Epithelial cell of proximal tubule (primary cell): ENCODE results near the gene RASSF4. TPM values are rescaled to one million over a fixed set of nuclear protein-coding genes. Genes with fewer than 3 reads are reported as not detected.

Experiments used
- DNase-seq: peaks from one replicate; pipeline ENCODE4 v3.0.0-alpha.2; 2011; ENCODE audit warnings: low read depth
- H3K4me3 ChIP-seq: 2 replicates; pipeline ENCODE4 v1.5.1; 2011; ENCODE audit warnings: low read depth, mild to moderate bottlenecking, low read length
- total RNA-seq: library from RNA; depleted of rRNA; stranded (reverse); fragments of >200 nt; gene quantifications from 2 replicates; pipeline ENCODE4 v1.2.3, GENCODE V29; 2015
- TF ChIP-seq, protein P1 (sequence below): conservative IDR thresholded peaks from 2 replicates; pipeline ENCODE4 v1.5.1; 2012; ENCODE audit warnings: low read depth, mild to moderate bottlenecking, low read length

Gene RASSF4
- total RNA-seq, 1 donor from 2014 or later: 23.1 TPM

DNA sequence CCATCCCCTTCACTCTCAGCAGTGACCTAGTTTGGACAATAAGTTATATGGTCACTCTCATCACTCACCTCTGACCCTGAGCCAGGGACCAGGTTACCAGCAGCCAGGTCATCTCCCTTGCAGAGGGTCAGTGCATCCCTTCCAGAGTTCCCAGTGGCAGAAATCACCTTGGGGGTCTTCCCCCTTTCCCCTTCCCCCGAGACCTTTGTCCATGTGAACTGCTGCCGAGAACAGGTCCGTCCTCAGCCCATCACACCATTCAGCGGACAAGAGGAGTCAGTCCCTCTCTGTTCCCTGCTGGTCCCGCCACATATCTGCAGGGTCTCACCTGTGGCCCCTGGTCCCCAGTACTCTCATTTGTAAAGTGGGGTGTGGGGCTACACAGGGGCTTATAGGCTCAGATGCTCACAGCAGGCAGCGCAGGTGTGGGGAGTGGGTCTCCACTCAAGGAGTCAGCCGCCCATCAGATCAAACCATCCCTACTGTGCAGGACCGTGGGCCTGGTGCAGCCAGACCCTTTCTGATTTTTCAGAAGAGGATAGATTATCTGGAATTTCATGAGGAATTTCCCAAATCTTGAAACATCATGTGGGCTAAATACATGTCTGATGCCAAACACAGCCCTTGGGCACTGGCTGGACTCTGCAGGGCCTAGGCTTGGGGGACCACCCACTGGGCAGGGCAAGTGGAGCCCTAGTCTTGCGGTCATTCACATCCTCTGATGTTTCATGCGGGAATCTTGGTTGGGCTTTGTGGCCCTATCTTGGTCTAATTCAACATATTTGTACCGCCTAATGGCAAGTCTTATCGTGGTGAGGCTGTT is 12.5 kb downstream of the RASSF4 start:
- DNase-seq: no peak
- TF ChIP-seq, protein P1, sequence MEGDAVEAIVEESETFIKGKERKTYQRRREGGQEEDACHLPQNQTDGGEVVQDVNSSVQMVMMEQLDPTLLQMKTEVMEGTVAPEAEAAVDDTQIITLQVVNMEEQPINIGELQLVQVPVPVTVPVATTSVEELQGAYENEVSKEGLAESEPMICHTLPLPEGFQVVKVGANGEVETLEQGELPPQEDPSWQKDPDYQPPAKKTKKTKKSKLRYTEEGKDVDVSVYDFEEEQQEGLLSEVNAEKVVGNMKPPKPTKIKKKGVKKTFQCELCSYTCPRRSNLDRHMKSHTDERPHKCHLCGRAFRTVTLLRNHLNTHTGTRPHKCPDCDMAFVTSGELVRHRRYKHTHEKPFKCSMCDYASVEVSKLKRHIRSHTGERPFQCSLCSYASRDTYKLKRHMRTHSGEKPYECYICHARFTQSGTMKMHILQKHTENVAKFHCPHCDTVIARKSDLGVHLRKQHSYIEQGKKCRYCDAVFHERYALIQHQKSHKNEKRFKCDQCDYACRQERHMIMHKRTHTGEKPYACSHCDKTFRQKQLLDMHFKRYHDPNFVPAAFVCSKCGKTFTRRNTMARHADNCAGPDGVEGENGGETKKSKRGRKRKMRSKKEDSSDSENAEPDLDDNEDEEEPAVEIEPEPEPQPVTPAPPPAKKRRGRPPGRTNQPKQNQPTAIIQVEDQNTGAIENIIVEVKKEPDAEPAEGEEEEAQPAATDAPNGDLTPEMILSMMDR: no peak
- no peak overlapping the region for H3K4me3 ChIP-seq

DNA sequence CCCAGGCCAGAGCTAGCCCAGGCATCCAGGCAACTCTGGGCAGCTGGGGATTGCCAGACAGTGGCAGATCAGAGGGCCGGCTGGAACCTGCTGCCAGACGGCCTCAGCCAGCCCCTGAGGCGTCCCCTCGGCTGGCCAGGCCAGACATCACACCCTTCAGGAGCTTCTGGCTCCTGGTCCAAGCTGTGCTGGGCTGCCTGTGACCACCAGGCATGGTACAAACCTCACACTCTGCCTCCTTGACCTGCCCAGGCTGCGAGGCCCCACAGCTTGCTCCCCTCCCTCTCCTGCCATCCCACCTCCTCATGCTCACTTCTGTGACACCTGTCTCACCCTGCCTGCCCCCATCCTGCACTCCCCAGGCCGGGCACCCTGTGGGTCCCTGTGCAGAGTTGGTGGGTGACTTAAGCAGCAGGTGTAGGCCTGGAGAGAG is 13.3 kb downstream of the RASSF4 start:
- DNase-seq: no peak
- TF ChIP-seq, protein P1: no peak
- no peak overlapping the region for H3K4me3 ChIP-seq

DNA sequence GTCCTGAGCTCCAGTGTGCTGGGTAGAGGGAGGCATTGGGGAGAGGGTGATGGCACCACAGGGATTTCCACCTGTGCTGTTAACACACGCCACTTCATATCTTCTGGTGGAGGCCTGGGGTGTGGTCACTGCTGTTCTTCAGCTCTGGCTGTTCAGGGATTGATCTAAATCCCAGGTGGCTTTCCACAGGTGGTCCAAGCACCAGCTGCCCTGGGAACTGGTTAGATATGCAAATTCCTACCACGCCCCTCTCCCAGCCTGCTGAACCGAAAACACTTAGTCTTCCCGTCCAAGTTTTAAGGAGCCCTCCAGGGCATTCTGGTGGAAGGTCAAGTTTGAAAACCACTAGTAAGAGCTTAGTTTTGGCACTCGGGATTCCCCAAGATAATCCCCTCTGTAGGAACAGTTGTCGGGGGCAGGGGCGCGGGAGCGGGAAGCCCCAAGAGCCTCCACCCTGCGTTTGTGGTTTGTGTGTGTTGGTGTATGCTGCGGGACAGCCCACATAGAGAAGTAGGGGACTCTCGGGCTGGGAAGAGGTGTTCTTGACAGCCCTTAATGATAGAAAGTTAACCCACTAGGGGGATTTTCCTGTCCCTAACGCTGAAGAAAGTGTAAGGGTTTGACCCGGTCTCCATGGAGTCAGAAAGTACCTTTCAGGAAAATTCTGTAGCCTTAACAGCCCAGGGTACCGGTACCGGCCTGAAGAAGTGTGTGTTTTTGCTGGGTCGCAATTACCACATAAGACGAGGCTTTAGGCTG is 13.9 kb downstream of the RASSF4 start:
- TF ChIP-seq, protein P1: no peak
- DNase-seq: no peak
- H3K4me3 ChIP-seq: no peak overlapping the region

DNA sequence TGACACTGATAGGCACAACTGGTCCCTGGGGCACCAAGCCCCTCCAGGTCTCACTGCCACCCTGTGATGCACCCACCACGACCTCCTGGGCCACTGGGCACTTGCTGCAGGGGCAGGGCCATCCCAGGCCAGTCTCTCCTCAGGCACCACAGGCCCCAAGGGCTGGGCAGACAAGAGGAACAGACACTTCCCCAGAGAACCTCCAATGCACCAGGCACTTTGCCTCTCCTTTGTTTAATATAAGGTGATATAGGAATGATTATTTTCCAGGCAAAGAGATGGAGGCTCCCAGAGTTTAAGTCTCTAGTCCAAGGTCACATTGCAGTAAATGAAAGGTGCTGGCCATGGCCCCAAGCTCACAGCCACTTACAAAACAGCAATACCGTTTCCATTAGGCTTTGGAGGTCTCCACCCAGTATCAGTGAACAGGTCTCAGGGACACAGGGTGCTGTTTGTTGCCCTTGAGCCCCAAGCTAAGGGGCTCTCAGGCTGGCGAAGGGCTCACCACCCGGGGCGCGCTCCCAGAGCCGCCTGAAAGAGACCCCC is 14.6 kb downstream of the RASSF4 start:
- TF ChIP-seq, protein P1: no peak
- peak overlapping the region; percentile 35 for H3K4me3 ChIP-seq
- DNase-seq: no peak

DNA sequence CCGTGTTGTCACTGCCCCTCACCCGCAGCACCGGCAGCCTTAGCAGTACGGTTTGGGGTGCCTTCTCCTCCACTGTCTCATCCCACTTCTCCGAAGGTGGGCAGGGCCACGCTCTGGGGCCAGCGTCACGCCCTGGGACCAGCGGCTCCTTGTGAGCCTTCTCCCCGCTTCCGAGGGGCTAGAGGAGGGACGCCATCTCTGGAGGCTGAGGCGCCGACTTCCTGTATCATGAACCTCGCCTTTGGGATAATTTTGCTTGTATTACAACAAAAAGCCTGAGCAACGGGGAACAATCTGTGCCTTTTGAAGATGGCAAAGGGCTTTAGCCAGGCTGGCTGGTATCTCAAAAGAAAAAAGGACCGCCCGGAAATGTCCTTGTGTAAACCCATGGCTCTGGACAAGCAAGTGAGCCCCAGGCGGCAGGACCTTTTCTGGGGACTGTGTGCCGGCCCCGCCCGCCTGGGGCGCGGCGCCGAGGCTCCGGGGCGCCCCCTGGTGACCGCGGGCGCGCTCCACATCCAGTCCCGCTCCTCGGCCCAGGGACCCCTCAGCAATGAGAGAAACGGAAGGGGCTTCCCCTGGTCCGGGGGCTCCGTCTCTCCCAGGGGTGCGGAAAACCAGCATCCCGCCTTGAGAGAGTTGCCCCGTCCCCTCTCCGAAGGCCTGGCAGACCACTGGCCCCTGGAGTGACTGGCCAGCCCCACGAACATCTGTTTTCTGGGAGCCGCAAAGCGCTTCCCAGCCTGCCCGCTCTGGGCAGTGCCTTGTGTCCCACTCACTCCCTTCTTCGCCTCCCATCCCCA is 15.2 kb downstream of the RASSF4 start:
- TF ChIP-seq, protein P1: peak; percentile 93
- DNase-seq: no peak
- peak overlapping the region; percentile 41 for H3K4me3 ChIP-seq
